CD14-positive monocyte (primary cell): ENCODE results near the gene INTS14. TPM values are rescaled to one million over a fixed set of nuclear protein-coding genes. Genes with fewer than 3 reads are reported as not detected.

Experiments used
- DNase-seq, 3 donors: peaks; one replicate each; pipeline ENCODE4 v3.0.0-alpha.2; 2011 to 2022
- H2AFZ ChIP-seq: 2 replicates; pipeline ENCODE4 v1.6.0; 2012; ENCODE audit warnings: mild to moderate bottlenecking, low read depth, low read length, inconsistent platforms; ENCODE audit not compliant: insufficient read depth, poor library complexity, severe bottlenecking
- H3K27ac ChIP-seq, 2 donors: 1 replicate in 1 of 2; 2 replicates in 1 of 2; pipeline ENCODE4 v1.5.1; 2012 to 2013; ENCODE audit warnings: low read length in 2 of 2, control low read depth in 1 of 2, inconsistent platforms in 1 of 2, low read depth in 1 of 2, mild to moderate bottlenecking in 1 of 2
- H3K27me3 ChIP-seq, 2 donors: one replicate each; pipeline versions ENCODE4 v1.6.0 to v1.6.1; 2011 to 2013; ENCODE audit warnings: low read length in 2 of 2; ENCODE audit not compliant: control insufficient read depth in 2 of 2, insufficient read depth in 2 of 2
- H3K36me3 ChIP-seq, 2 donors: replicated peaks in 1 of 2; 1 replicate in 1 of 2; 2 replicates in 1 of 2; pipeline versions ENCODE4 v1.5.1 to v1.6.1; 2012 to 2013; ENCODE audit warnings: low read length in 2 of 2, control low read depth in 1 of 2, inconsistent platforms in 1 of 2, mild to moderate bottlenecking in 1 of 2; ENCODE audit not compliant: insufficient read depth in 2 of 2, control insufficient read depth in 1 of 2
- H3K4me1 ChIP-seq, 2 donors: 1 replicate in 1 of 2; 2 replicates in 1 of 2; pipeline versions ENCODE4 v1.5.1 to v1.6.1; 2012 to 2013; ENCODE audit warnings: low read length in 2 of 2, control low read depth in 1 of 2, inconsistent platforms in 1 of 2, mild to moderate bottlenecking in 1 of 2, moderate library complexity in 1 of 2; ENCODE audit not compliant: insufficient read depth in 2 of 2, control insufficient read depth in 1 of 2
- H3K4me2 ChIP-seq: replicated peaks from 2 replicates; pipeline ENCODE3; 2012; ENCODE audit warnings: low read length, moderate library complexity, mild to moderate bottlenecking; ENCODE audit not compliant: poor library complexity, severe bottlenecking; ENCODE audit errors: extremely low read depth
- H3K4me3 ChIP-seq, 3 experiments: fragments of 200-600 bp in 1 of 3; sonication (generic) in 1 of 3; replicated peaks in 1 of 3; 1 replicate in 2 of 3; 2 replicates in 1 of 3; pipeline ENCODE4 v1.5.1; 2011 to 2013; ENCODE audit warnings: low read length in 3 of 3, mild to moderate bottlenecking in 3 of 3, control low read depth in 2 of 3, low read depth in 2 of 3, inconsistent platforms in 1 of 3, moderate library complexity in 1 of 3
- H3K79me2 ChIP-seq: 2 replicates; pipeline ENCODE4 v1.6.0; 2012; ENCODE audit warnings: mild to moderate bottlenecking, control low read depth, inconsistent platforms, low read length, moderate library complexity; ENCODE audit not compliant: insufficient read depth
- H3K9ac ChIP-seq: 2 replicates; pipeline ENCODE4 v1.6.0; 2017; ENCODE audit warnings: low read length, mild to moderate bottlenecking; ENCODE audit not compliant: insufficient read depth, poor library complexity, severe bottlenecking
- H3K9me3 ChIP-seq, 2 donors: replicated peaks in 1 of 2; 1 replicate in 1 of 2; 2 replicates in 1 of 2; pipeline versions ENCODE4 v1.5.1 to v1.6.1; 2012 to 2013; ENCODE audit warnings: low read length in 2 of 2, control low read depth in 1 of 2; ENCODE audit not compliant: control insufficient read depth in 1 of 2, insufficient read depth in 1 of 2
- H4K20me1 ChIP-seq: 2 replicates; pipeline ENCODE4 v1.6.0; 2012; ENCODE audit warnings: mild to moderate bottlenecking, low read length, control low read depth, moderate library complexity; ENCODE audit not compliant: insufficient read depth
- H3K27ac Mint-ChIP-seq, 7 donors: one replicate each; pipeline ENCODE4 v1.8.0; 2020; ENCODE audit warnings: mild to moderate bottlenecking in 7 of 7, mixed read lengths in 7 of 7, moderate library complexity in 6 of 7, inconsistent platforms in 2 of 7
- H3K27me3 Mint-ChIP-seq, 3 donors: one replicate each; pipeline ENCODE4 v1.8.0; 2021 to 2022; ENCODE audit warnings: low read depth in 3 of 3, mild to moderate bottlenecking in 3 of 3, mixed read lengths in 3 of 3, moderate library complexity in 3 of 3, inconsistent platforms in 1 of 3
- H3K36me3 Mint-ChIP-seq, 2 donors: one replicate each; pipeline ENCODE4 v1.8.0; 2020; ENCODE audit warnings: mixed read lengths in 2 of 2, inconsistent platforms in 1 of 2, mild to moderate bottlenecking in 1 of 2
- H3K4me1 Mint-ChIP-seq: one replicate; pipeline ENCODE4 v1.8.0; 2020; ENCODE audit warnings: mild to moderate bottlenecking, mixed read lengths
- H3K4me3 Mint-ChIP-seq, 2 donors: one replicate each; pipeline ENCODE4 v1.8.0; 2020; ENCODE audit warnings: mild to moderate bottlenecking in 2 of 2, mixed read lengths in 2 of 2, moderate library complexity in 1 of 2
- H3K9me3 Mint-ChIP-seq, 7 donors: one replicate each; pipeline ENCODE4 v1.8.0; 2020 to 2022; ENCODE audit warnings: mixed read lengths in 7 of 7, mild to moderate bottlenecking in 6 of 7, moderate library complexity in 6 of 7, inconsistent platforms in 2 of 7
- CTCF ChIP-seq: fragments of 200-600 bp; IDR thresholded peaks from one replicate; pipeline ENCODE4 v1.8.0; 2022; ENCODE audit warnings: antibody characterized with exemption, mild to moderate bottlenecking
- WGBS: methylation state at CpG from one replicate; pipeline ENCODE4 v1.1.5; 2013; ENCODE audit warnings: missing lambda C conversion rate; ENCODE audit not compliant: insufficient coverage; 5-methylcytosine and 5-hydroxymethylcytosine counted together
- intact Hi-C, 2 donors: fragments of 100-400 bp; cut with micrococcal nuclease; formaldehyde crosslinking; loops; one replicate each; pipeline versions ENCODE4 v1.15.0 to v1.15.1; 2023
- polyA plus RNA-seq, 3 donors: library from polyadenylated mRNA; depleted of rRNA in 1 of 3; unstranded in 2 of 3; stranded (reverse) in 1 of 3; fragments of 300-500 nt in 2 of 3; fragments of >200 nt in 1 of 3; fragmentation: Illumina TruSeq in 2 of 3; gene quantifications; 1 replicate in 2 of 3; 2 replicates in 1 of 3; pipeline ENCODE4 v1.2.3, GENCODE V29; 2012 to 2021

INTS14 gene
- polyA plus RNA-seq, 3 donors = 10.1 to 20.3 (median 12.0) TPM

GRCh38 chr15:65651831-65652749 is 41.2 kb upstream of the INTS14 start:
- Histone ChIP-seq H2AFZ (no peak overlapping the region), H4K20me1 (no peaks in the 10 kb centered on the region), H3K36me3 (peaks cover 54 to 59% of the 10 kb centered on the region in 2 donors), H3K9ac (no peak overlapping the region), H3K27ac (no peak overlapping the region), H3K79me2 (no peaks in the 10 kb centered on the region), H3K27me3 (no peaks in the 10 kb centered on the region), H3K4me2 (no peak overlapping the region), H3K9me3 (no peaks in the 10 kb centered on the region), H3K4me3 (no peak overlapping the region), H3K4me1 (no peaks in the 10 kb centered on the region)
- intact Hi-C loops = no loop called here
- WGBS = 100% methylated on average over 3 of the region's 11 CpGs
- H3K4me1 Mint-ChIP-seq = no peaks in the 10 kb centered on the region
- H3K4me3 Mint-ChIP-seq = no peak overlapping the region
- DNase-seq = no peak
- H3K27me3 Mint-ChIP-seq = no peaks in the 10 kb centered on the region
- no peak for TF ChIP-seq CTCF
- H3K36me3 Mint-ChIP-seq = peaks cover 51 to 65% of the 10 kb centered on the region in 2 donors
- H3K9me3 Mint-ChIP-seq = no peaks in the 10 kb centered on the region
- no peak overlapping the region for H3K27ac Mint-ChIP-seq

GRCh38 chr15:65651042-65651322 is 40.1 kb upstream of the INTS14 start:
- intact Hi-C loops = no loop called here
- no CpG with 5 or more reads among the region's 1 CpG for WGBS

More at GRCh38 chr15:65651042-65651322, 40.1 kb upstream of the INTS14 start:
- Histone ChIP-seq H3K4me3 (no peak overlapping the region), H3K27ac (no peak overlapping the region), H3K36me3 (peaks cover 45 to 48% of the 10 kb centered on the region in 2 donors), H3K9ac (no peak overlapping the region), H2AFZ (no peak overlapping the region), H3K27me3 (no peaks in the 10 kb centered on the region), H3K4me2 (no peak overlapping the region), H3K4me1 (no peaks in the 10 kb centered on the region), H4K20me1 (no peaks in the 10 kb centered on the region), H3K79me2 (no peaks in the 10 kb centered on the region), H3K9me3 (no peaks in the 10 kb centered on the region)
- H3K27ac Mint-ChIP-seq = peak overlapping the region in 1 of 7 donors; percentile 37
- H3K9me3 Mint-ChIP-seq = no peaks in the 10 kb centered on the region
- no peak for TF ChIP-seq CTCF
- H3K4me3 Mint-ChIP-seq = no peak overlapping the region
- H3K4me1 Mint-ChIP-seq = no peaks in the 10 kb centered on the region
- no peak for DNase-seq
- H3K36me3 Mint-ChIP-seq = peaks cover 43 to 55% of the 10 kb centered on the region in 2 donors
- H3K27me3 Mint-ChIP-seq = no peaks in the 10 kb centered on the region
